Tibial nerve (tissue), 4 donors: ENCODE data around the gene BMP2. TPM values are rescaled to one million over a fixed set of nuclear protein-coding genes. Genes with fewer than 3 reads are reported as not detected.

Experiments
- DNase-seq, 2 donors: peaks; one replicate each; pipeline ENCODE4 v3.0.0-alpha.2; 2019; ENCODE audit warnings: low spot score in 2 of 2
- H3K27ac ChIP-seq, 4 donors: fragments of 200-600 bp; sonication (generic) in 3 of 4; one replicate each; pipeline ENCODE4 v1.5.1; 2017 to 2019; ENCODE audit warnings: mild to moderate bottlenecking in 1 of 4
- H3K27me3 ChIP-seq, 2 donors: fragments of 200-600 bp; sonication (generic) in 1 of 2; one replicate each; pipeline versions ENCODE4 v1.5.1 to v1.6.0; 2017 to 2019
- H3K36me3 ChIP-seq, 3 donors: fragments of 200-600 bp; sonication (generic); one replicate each; pipeline ENCODE4 v1.5.1; 2018 to 2019
- H3K4me1 ChIP-seq, 4 donors: fragments of 200-600 bp; sonication (generic) in 3 of 4; one replicate each; pipeline ENCODE4 v1.5.1; 2017 to 2019
- H3K4me3 ChIP-seq, 4 donors: fragments of 200-600 bp; sonication (generic) in 3 of 4; one replicate each; pipeline ENCODE4 v1.5.1; 2017 to 2019; ENCODE audit warnings: mild to moderate bottlenecking in 1 of 4, moderate library complexity in 1 of 4
- H3K9me3 ChIP-seq, 4 donors: fragments of 200-600 bp; sonication (generic) in 3 of 4; one replicate each; pipeline ENCODE4 v1.5.1; 2017 to 2019
- CTCF ChIP-seq, 5 experiments: fragments of 200-600 bp in 3 of 5; fragments of 450-650 bp in 2 of 5; sonication (generic) in 3 of 5; IDR thresholded peaks; one replicate each; pipeline ENCODE4 v1.5.1; 2016 to 2019; ENCODE audit warnings: antibody characterized with exemption in 5 of 5, mild to moderate bottlenecking in 3 of 5, moderate library complexity in 2 of 5
- EP300 ChIP-seq, 2 donors: sonication (generic); formaldehyde crosslinking; IDR thresholded peaks; one replicate each; pipeline ENCODE4 v1.6.1; 2017; ENCODE audit warnings: antibody characterized with exemption in 2 of 2, mild to moderate bottlenecking in 1 of 2
- POLR2A ChIP-seq, 2 donors: fragments of 450-650 bp; IDR thresholded peaks; one replicate each; pipeline ENCODE4 v1.6.1; 2017; ENCODE audit warnings: antibody characterized with exemption in 2 of 2, mild to moderate bottlenecking in 2 of 2, moderate library complexity in 2 of 2
- WGBS, 2 donors: methylation state at CpG; one replicate each; pipeline ENCODE4 v1.1.5; 2018; 5-methylcytosine and 5-hydroxymethylcytosine counted together
- total RNA-seq, 4 donors: library from RNA; depleted of rRNA; stranded (reverse); fragments of >200 nt; gene quantifications; one replicate each; pipeline ENCODE4 v1.1.0, GENCODE V29; 2016

BMP2 gene
- total RNA-seq, 4 donors from 2014 or later, result 9.6 to 25.5 (median 22.4) TPM

GRCh38 chr20:6786548-6786947 lies 19.1 kb downstream of the BMP2 start:
- Histone ChIP-seq H3K4me3 (no peak overlapping the region), H3K9me3 (no peaks in the 10 kb centered on the region), H3K27me3 (no peaks in the 10 kb centered on the region), H3K36me3 (no peaks in the 10 kb centered on the region), H3K4me1 (no peaks in the 10 kb centered on the region), H3K27ac (no peak overlapping the region)
- 76 to 89% methylated on average over 2 of the region's 2 CpGs for WGBS, 2 donors
- TF ChIP-seq CTCF (IDR thresholded peaks at IDR 0.05) (no peak), POLR2A (IDR thresholded peaks at IDR 0.05) (no peak), EP300 (IDR thresholded peaks at IDR 0.05) (no peak)
- no peak for DNase-seq

GRCh38 chr20:6792789-6793188 lies 25.3 kb downstream of the BMP2 start:
- Histone ChIP-seq H3K27ac (no peak overlapping the region), H3K27me3 (no peaks in the 10 kb centered on the region), H3K4me3 (no peak overlapping the region), H3K4me1 (no peaks in the 10 kb centered on the region), H3K9me3 (no peaks in the 10 kb centered on the region), H3K36me3 (no peaks in the 10 kb centered on the region)
- no peak for DNase-seq
- TF ChIP-seq CTCF (IDR thresholded peaks at IDR 0.05) (no peak), EP300 (IDR thresholded peaks at IDR 0.05) (no peak), POLR2A (IDR thresholded peaks at IDR 0.05) (no peak)
- WGBS, 2 donors, result 89% methylated on average over 4 of the region's 4 CpGs

GRCh38 chr20:6802227-6802626 lies 34.7 kb downstream of the BMP2 start:
- Histone ChIP-seq H3K4me1 (no peaks in the 10 kb centered on the region), H3K27ac (no peak overlapping the region), H3K27me3 (no peaks in the 10 kb centered on the region), H3K36me3 (no peaks in the 10 kb centered on the region), H3K9me3 (peaks cover 0 to 13% (median 2%) of the 10 kb centered on the region in 4 donors), H3K4me3 (no peak overlapping the region)
- 94 to 100% methylated on average over 2 of the region's 2 CpGs for WGBS, 2 donors
- no peak for TF ChIP-seq CTCF (IDR thresholded peaks at IDR 0.05)
- no peak for TF ChIP-seq EP300 (IDR thresholded peaks at IDR 0.05)
- no peak for TF ChIP-seq POLR2A (IDR thresholded peaks at IDR 0.05)
- no peak for DNase-seq

- H3K27me3 ChIP-seq, result no peaks in the 10 kb centered on the region
These were observed 38.8 kb downstream of the BMP2 start for GRCh38 chr20:6806275-6806674.

GRCh38 chr20:6811262-6812035 lies 44.0 kb downstream of the BMP2 start:
- no peaks in the 10 kb centered on the region for H3K36me3 ChIP-seq
- H3K9me3 ChIP-seq, result peaks cover 0 to 3% (median under 1%) of the 10 kb centered on the region in 4 donors
- DNase-seq, result no peak
- peaks cover 0 to 9% of the 10 kb centered on the region in 2 donors for H3K27me3 ChIP-seq
- no peak overlapping the region for H3K27ac ChIP-seq
- no peaks in the 10 kb centered on the region for H3K4me1 ChIP-seq
- H3K4me3 ChIP-seq, result no peak overlapping the region
- WGBS, 2 donors, result 36 to 41% methylated on average over 6 of the region's 6 CpGs
- TF ChIP-seq CTCF (IDR thresholded peaks at IDR 0.05) (no peak), POLR2A (IDR thresholded peaks at IDR 0.05) (no peak), EP300 (IDR thresholded peaks at IDR 0.05) (no peak)

More at GRCh38 chr20:6806275-6806674, 38.8 kb downstream of the BMP2 start:
- TF ChIP-seq POLR2A (IDR thresholded peaks at IDR 0.05), result no peak
- no peak for TF ChIP-seq EP300 (IDR thresholded peaks at IDR 0.05)
- DNase-seq, result no peak
- no peak overlapping the region for H3K4me3 ChIP-seq
- 71 to 86% methylated on average over 1 of the region's 1 CpG for WGBS, 2 donors
- no peaks in the 10 kb centered on the region for H3K36me3 ChIP-seq
- no peak overlapping the region for H3K27ac ChIP-seq
- peaks cover 0 to 13% (median 2%) of the 10 kb centered on the region in 4 donors for H3K9me3 ChIP-seq
- no peaks in the 10 kb centered on the region for H3K4me1 ChIP-seq
